ENCODE measurements around the gene SCN2A. TPM values are rescaled to one million over a fixed set of nuclear protein-coding genes. Genes with fewer than 3 reads are reported as not detected.
A peak's percentile ranks its signal among the peaks of the same experiment; 100 is the strongest.
"Not testable (repeated sequence)": the region's sequence is repeated elsewhere in the genome, so short reads cannot be mapped to it uniquely, and the experiment has no call there.

Gene SCN2A
- total RNA-seq, 1 donor from 2014 or later, result 1.5 TPM

- TF ChIP-seq, protein P1, sequence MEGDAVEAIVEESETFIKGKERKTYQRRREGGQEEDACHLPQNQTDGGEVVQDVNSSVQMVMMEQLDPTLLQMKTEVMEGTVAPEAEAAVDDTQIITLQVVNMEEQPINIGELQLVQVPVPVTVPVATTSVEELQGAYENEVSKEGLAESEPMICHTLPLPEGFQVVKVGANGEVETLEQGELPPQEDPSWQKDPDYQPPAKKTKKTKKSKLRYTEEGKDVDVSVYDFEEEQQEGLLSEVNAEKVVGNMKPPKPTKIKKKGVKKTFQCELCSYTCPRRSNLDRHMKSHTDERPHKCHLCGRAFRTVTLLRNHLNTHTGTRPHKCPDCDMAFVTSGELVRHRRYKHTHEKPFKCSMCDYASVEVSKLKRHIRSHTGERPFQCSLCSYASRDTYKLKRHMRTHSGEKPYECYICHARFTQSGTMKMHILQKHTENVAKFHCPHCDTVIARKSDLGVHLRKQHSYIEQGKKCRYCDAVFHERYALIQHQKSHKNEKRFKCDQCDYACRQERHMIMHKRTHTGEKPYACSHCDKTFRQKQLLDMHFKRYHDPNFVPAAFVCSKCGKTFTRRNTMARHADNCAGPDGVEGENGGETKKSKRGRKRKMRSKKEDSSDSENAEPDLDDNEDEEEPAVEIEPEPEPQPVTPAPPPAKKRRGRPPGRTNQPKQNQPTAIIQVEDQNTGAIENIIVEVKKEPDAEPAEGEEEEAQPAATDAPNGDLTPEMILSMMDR (IDR thresholded peaks at IDR 0.05; ENCODE audit: unreplicated experiment), result no peak
- Mint-ChIP-seq H3K4me1 (ENCODE audit: unreplicated experiment) (no peaks in the 10 kb centered on the region), H3K27ac (ENCODE audit: unreplicated experiment) (no peak overlapping the region), H3K36me3 (ENCODE audit: low read depth, unreplicated experiment) (no peaks in the 10 kb centered on the region), H3K9me3 (ENCODE audit: unreplicated experiment) (no peaks in the 10 kb centered on the region), H3K4me3 (ENCODE audit: unreplicated experiment) (no peak overlapping the region), H3K27me3 (ENCODE audit: unreplicated experiment) (no peaks in the 10 kb centered on the region)
- no peak for DNase-seq (ENCODE audit: low spot score)
Measured at GRCh38 chr2:165390875-165391274, 151.7 kb downstream of the SCN2A start.

DNA sequence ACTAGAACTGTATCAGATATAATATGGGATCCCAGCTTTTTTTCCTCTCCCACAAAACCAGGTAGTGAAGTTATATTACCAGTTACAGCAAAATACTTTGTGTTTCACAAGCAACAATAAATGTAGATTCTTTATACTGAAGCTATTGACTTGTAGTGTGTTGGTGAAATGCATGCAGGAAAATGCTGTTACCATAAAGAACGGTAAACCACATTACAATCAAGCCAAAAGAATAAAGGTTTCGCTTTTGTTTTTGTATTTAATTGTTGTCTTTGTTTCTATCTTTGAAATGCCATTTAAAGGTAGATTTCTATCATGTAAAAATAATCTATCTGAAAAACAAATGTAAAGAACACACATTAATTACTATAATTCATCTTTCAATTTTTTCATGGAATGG is 152.6 kb downstream of the SCN2A start:
- H3K36me3 Mint-ChIP-seq (ENCODE audit: low read depth, unreplicated experiment), result no peaks in the 10 kb centered on the region
- H3K27ac Mint-ChIP-seq (ENCODE audit: unreplicated experiment), result no peak overlapping the region
- no peaks in the 10 kb centered on the region for H3K4me1 Mint-ChIP-seq (ENCODE audit: unreplicated experiment)
- H3K9me3 Mint-ChIP-seq (ENCODE audit: unreplicated experiment), result no peaks in the 10 kb centered on the region
- TF ChIP-seq, protein P1 (IDR thresholded peaks at IDR 0.05; ENCODE audit: unreplicated experiment), result no peak
- no peaks in the 10 kb centered on the region for H3K27me3 Mint-ChIP-seq (ENCODE audit: unreplicated experiment)
- no peak overlapping the region for H3K4me3 Mint-ChIP-seq (ENCODE audit: unreplicated experiment)
- no peak for DNase-seq (ENCODE audit: low spot score)

DNA sequence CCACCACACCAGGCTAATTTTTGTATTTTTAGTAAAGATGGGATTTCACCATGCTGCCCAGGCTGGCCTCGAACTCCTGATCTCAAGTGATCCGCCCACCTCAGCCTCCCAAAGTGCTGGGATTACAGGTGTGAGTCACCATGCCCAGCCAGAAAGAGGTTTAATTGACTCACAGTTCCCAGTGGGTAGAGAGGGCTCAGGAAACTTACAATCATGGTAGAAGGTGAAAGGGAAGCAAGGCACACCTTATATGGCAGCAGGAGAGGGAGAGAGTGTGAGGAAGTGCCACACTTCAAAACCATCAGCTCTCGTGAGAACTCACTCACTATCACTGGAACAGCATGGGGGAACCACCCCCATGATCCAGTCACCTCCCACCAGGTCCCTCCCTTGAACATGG is 159.4 kb downstream of the SCN2A start:
- H3K27me3 Mint-ChIP-seq (ENCODE audit: unreplicated experiment); H3K27ac Mint-ChIP-seq (ENCODE audit: unreplicated experiment); H3K9me3 Mint-ChIP-seq (ENCODE audit: unreplicated experiment); DNase-seq (ENCODE audit: low spot score); H3K36me3 Mint-ChIP-seq (ENCODE audit: low read depth, unreplicated experiment); H3K4me1 Mint-ChIP-seq (ENCODE audit: unreplicated experiment); H3K4me3 Mint-ChIP-seq (ENCODE audit: unreplicated experiment): not testable (repeated sequence)

DNA sequence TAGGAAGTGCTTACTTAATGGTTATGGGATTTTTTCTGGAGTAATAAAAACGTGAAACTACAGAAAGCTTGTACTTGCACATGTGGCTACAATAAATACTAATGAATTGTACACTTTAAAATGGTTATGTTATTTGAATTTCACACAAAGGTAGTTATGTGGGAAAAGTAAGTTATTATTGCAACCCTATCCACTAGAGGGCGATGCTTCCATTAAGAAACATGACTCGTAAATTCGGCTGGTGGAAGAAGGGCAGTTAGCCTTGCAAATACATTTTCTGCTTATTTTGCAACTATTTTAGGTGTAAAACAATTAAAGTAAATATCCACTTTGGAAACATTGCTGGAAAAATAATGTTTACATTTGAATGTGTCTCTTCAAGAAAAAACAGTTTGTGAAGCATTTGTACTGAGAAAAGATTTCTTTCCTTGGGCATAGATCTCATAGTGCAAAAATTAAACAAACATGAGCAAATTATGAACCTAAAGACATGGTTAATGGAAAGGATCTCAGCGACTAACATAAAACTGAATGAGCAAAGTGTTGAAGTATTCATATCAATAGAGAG is 162.2 kb downstream of the SCN2A start:
- H3K27ac Mint-ChIP-seq (ENCODE audit: unreplicated experiment), result no peak overlapping the region
- no peaks in the 10 kb centered on the region for H3K36me3 Mint-ChIP-seq (ENCODE audit: low read depth, unreplicated experiment)
- H3K4me1 Mint-ChIP-seq (ENCODE audit: unreplicated experiment), result peaks cover 14% of the 10 kb centered on the region
- H3K27me3 Mint-ChIP-seq (ENCODE audit: unreplicated experiment), result no peaks in the 10 kb centered on the region
- peak; percentile 26 for DNase-seq (ENCODE audit: low spot score)
- TF ChIP-seq, protein P1 (IDR thresholded peaks at IDR 0.05; ENCODE audit: unreplicated experiment), result peak; percentile 89
- no peak overlapping the region for H3K4me3 Mint-ChIP-seq (ENCODE audit: unreplicated experiment)
- no peaks in the 10 kb centered on the region for H3K9me3 Mint-ChIP-seq (ENCODE audit: unreplicated experiment)

GRCh38 chr2:165402162-165402561 is 162.9 kb downstream of the SCN2A start:
- no peaks in the 10 kb centered on the region for H3K9me3 Mint-ChIP-seq (ENCODE audit: unreplicated experiment)
- no peak overlapping the region for H3K27ac Mint-ChIP-seq (ENCODE audit: unreplicated experiment)
- TF ChIP-seq, protein P1 (IDR thresholded peaks at IDR 0.05; ENCODE audit: unreplicated experiment), result no peak

More at GRCh38 chr2:165402162-165402561, 162.9 kb downstream of the SCN2A start:
- peaks cover 18% of the 10 kb centered on the region for H3K4me1 Mint-ChIP-seq (ENCODE audit: unreplicated experiment)
- H3K36me3 Mint-ChIP-seq (ENCODE audit: low read depth, unreplicated experiment), result no peaks in the 10 kb centered on the region
- no peaks in the 10 kb centered on the region for H3K27me3 Mint-ChIP-seq (ENCODE audit: unreplicated experiment)
- no peak for DNase-seq (ENCODE audit: low spot score)
- H3K4me3 Mint-ChIP-seq (ENCODE audit: unreplicated experiment), result no peak overlapping the region

Data from endothelial cell (in vitro differentiated cells).